ENCODE measurements around the gene RPAP3. TPM values are rescaled to one million over a fixed set of nuclear protein-coding genes. Genes with fewer than 3 reads are reported as not detected.

The RPAP3 gene
- polyA plus RNA-seq, 1 donor (not counting 4 experiments of a cell fraction or from before 2014, with no cell fraction given): 22.9 TPM

DNA sequence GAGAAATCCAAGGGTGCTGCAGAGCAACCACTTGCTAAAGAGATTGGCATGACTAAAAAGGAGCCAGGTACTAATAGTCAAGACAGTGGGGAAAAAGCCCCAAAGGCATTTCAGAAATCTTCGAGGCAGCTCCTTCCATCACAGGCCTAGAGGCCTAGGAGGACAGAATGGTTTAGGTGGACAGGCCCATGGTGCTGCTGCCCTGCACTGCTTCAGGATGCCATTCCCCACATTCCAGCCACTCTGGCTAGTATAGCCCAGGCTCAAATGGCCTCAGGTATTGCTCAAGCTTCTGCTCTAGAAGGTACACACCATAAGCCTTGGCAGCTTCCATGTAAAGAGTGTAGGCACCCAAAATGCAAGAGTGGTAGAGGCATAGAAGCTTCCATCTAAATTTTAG, 92.9 kb downstream of the RPAP3 start:
- Histone ChIP-seq H3K4me1 (ENCODE audit: control insufficient read depth, extremely low read depth, insufficient read depth, low read length) (no peaks in the 10 kb centered on the region), H3K9me1 (ENCODE audit: control insufficient read depth, extremely low read depth, insufficient read depth, low read length) (no peaks in the 10 kb centered on the region), H3K79me2 (ENCODE audit: control insufficient read depth, insufficient read depth, low read length) (no peaks in the 10 kb centered on the region), H3K9me3 (ENCODE audit: control insufficient read depth, low read depth, low read length) (peaks cover 5% of the 10 kb centered on the region), H3K27me3 (ENCODE audit: control insufficient read depth, extremely low read depth, insufficient read depth, low read length) (no peaks in the 10 kb centered on the region), H3K4me2 (ENCODE audit: control insufficient read depth, extremely low read depth, insufficient read depth, low read depth, low read length) (no peak overlapping the region), H3K4me3 (ENCODE audit: control insufficient read depth in 2 of 3, extremely low read depth in 1 of 3, insufficient read depth in 2 of 3, low read depth in 1 of 3, low read length in 3 of 3) (no peak overlapping the region), H3K27ac (ENCODE audit: control insufficient read depth, insufficient read depth, low read length) (no peak overlapping the region), H3K36me3 (ENCODE audit: control insufficient read depth in 2 of 2, extremely low read depth in 1 of 2, insufficient read depth in 2 of 2, low read length in 2 of 2) (no peaks in the 10 kb centered on the region), H3K9ac (ENCODE audit: control insufficient read depth, extremely low read depth, insufficient read depth, low read length) (no peak overlapping the region), H2AFZ (ENCODE audit: control insufficient read depth, low read length) (no peak overlapping the region), H4K20me1 (ENCODE audit: control insufficient read depth, extremely low read depth, insufficient read depth, low read length) (no peaks in the 10 kb centered on the region)
- TF ChIP-seq EZH2 (IDR thresholded peaks at IDR 0.05; ENCODE audit: low read length): no peak
- TF ChIP-seq, protein P1, sequence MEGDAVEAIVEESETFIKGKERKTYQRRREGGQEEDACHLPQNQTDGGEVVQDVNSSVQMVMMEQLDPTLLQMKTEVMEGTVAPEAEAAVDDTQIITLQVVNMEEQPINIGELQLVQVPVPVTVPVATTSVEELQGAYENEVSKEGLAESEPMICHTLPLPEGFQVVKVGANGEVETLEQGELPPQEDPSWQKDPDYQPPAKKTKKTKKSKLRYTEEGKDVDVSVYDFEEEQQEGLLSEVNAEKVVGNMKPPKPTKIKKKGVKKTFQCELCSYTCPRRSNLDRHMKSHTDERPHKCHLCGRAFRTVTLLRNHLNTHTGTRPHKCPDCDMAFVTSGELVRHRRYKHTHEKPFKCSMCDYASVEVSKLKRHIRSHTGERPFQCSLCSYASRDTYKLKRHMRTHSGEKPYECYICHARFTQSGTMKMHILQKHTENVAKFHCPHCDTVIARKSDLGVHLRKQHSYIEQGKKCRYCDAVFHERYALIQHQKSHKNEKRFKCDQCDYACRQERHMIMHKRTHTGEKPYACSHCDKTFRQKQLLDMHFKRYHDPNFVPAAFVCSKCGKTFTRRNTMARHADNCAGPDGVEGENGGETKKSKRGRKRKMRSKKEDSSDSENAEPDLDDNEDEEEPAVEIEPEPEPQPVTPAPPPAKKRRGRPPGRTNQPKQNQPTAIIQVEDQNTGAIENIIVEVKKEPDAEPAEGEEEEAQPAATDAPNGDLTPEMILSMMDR (optimal IDR thresholded peaks at IDR 0.05 in 1 of 3, IDR thresholded peaks at IDR 0.05 in 1 of 3, conservative IDR thresholded peaks at IDR 0.05 in 1 of 3; ENCODE audit: extremely low read depth in 1 of 3, insufficient read depth in 2 of 3, low read length in 3 of 3): no peak
- dilution Hi-C loops (cut with MboI; ENCODE audit: extremely low pct_ligation_motif_present, low sequenced_read_pairs): no loop called here
- DNase-seq (ENCODE audit: low read depth, low spot score): no peak
- no peak for FAIRE-seq

- FAIRE-seq (no peak), DNase-seq (ENCODE audit: low read depth, low spot score) (no peak)
- H3K4me1 ChIP-seq (ENCODE audit: control insufficient read depth, extremely low read depth, insufficient read depth, low read length): no peaks in the 10 kb centered on the region
- no peak overlapping the region for H3K4me3 ChIP-seq (ENCODE audit: control insufficient read depth in 2 of 3, extremely low read depth in 1 of 3, insufficient read depth in 2 of 3, low read depth in 1 of 3, low read length in 3 of 3)
- H3K9me3 ChIP-seq (ENCODE audit: control insufficient read depth, low read depth, low read length): peaks cover 5% of the 10 kb centered on the region
- no peak overlapping the region for H2AFZ ChIP-seq (ENCODE audit: control insufficient read depth, low read length)
- H3K9me1 ChIP-seq (ENCODE audit: control insufficient read depth, extremely low read depth, insufficient read depth, low read length): no peaks in the 10 kb centered on the region
- no peaks in the 10 kb centered on the region for H3K27me3 ChIP-seq (ENCODE audit: control insufficient read depth, extremely low read depth, insufficient read depth, low read length)
- H3K27ac ChIP-seq (ENCODE audit: control insufficient read depth, insufficient read depth, low read length): no peak overlapping the region
- no peaks in the 10 kb centered on the region for H3K36me3 ChIP-seq (ENCODE audit: control insufficient read depth in 2 of 2, extremely low read depth in 1 of 2, insufficient read depth in 2 of 2, low read length in 2 of 2)
- dilution Hi-C loops (cut with MboI; ENCODE audit: extremely low pct_ligation_motif_present, low sequenced_read_pairs): no loop called here
- H3K9ac ChIP-seq (ENCODE audit: control insufficient read depth, extremely low read depth, insufficient read depth, low read length): no peak overlapping the region
- TF ChIP-seq EZH2 (IDR thresholded peaks at IDR 0.05; ENCODE audit: low read length): no peak
- TF ChIP-seq, protein P1 (optimal IDR thresholded peaks at IDR 0.05 in 1 of 3, IDR thresholded peaks at IDR 0.05 in 1 of 3, conservative IDR thresholded peaks at IDR 0.05 in 1 of 3; ENCODE audit: extremely low read depth in 1 of 3, insufficient read depth in 2 of 3, low read length in 3 of 3): no peak
- H3K79me2 ChIP-seq (ENCODE audit: control insufficient read depth, insufficient read depth, low read length): no peaks in the 10 kb centered on the region
- H4K20me1 ChIP-seq (ENCODE audit: control insufficient read depth, extremely low read depth, insufficient read depth, low read length): no peaks in the 10 kb centered on the region
- H3K4me2 ChIP-seq (ENCODE audit: control insufficient read depth, extremely low read depth, insufficient read depth, low read depth, low read length): no peak overlapping the region
Observed at GRCh38 chr12:47611906-47612305, 93.9 kb downstream of the RPAP3 start.

Other genes with a start within 250 kb of the RPAP3 start
- 0.28 to 0.35 TPM (median 0.33 TPM) in 3 replicates for gene ENDOU, start 19.5 kb upstream of the RPAP3 start, polyA plus RNA-seq
- 4.1 to 5.7 TPM (median 5.1 TPM) in 3 replicates for gene RAPGEF3, start 52.9 kb upstream of the RPAP3 start, polyA plus RNA-seq
- 7.8 to 15.3 TPM (median 8.1 TPM) in 3 replicates for gene SLC48A1, start 67.2 kb upstream of the RPAP3 start, polyA plus RNA-seq
- 15.8 to 32.4 TPM (median 17.0 TPM) in 3 replicates for gene HDAC7, start 113.9 kb upstream of the RPAP3 start, polyA plus RNA-seq
- 29.0 to 94.7 TPM (median 43.3 TPM) in 3 replicates for gene VDR, start 199.0 kb upstream of the RPAP3 start, polyA plus RNA-seq

All from keratinocyte (primary cell).